OCI-LY1 (cell line): ENCODE data around the gene HPCAL1.

Experiments
- H2AFZ ChIP-seq: fragments of 200-600 bp; sonication (generic), shearing (Covaris generic); 2 replicates; pipeline ENCODE4 v1.6.0; 2014; ENCODE audit warnings: antibody characterized with exemption, mild to moderate bottlenecking, low read length
- H3F3A ChIP-seq: fragments of 200-600 bp; sonication (generic), shearing (Covaris generic); 2 replicates; pipeline ENCODE4 v1.6.0; 2014; ENCODE audit warnings: mild to moderate bottlenecking, antibody characterized with exemption, low read length, moderate library complexity; ENCODE audit not compliant: insufficient read depth
- H3K27ac ChIP-seq: fragments of 200-600 bp; sonication (generic); 2 replicates; pipeline ENCODE4 v1.5.1; 2014; ENCODE audit warnings: low read length, mixed run types, mild to moderate bottlenecking, low read depth; ENCODE audit not compliant: poor library complexity, severe bottlenecking
- H3K27me3 ChIP-seq: fragments of 200-600 bp; sonication (generic); 2 replicates; pipeline ENCODE4 v1.6.0; 2014; ENCODE audit warnings: antibody characterized with exemption, mild to moderate bottlenecking, low read length, moderate library complexity; ENCODE audit not compliant: insufficient read depth
- H3K36me3 ChIP-seq: fragments of 200-600 bp; sonication (generic); 2 replicates; pipeline ENCODE4 v1.6.1; 2014; ENCODE audit warnings: mild to moderate bottlenecking, antibody characterized with exemption, low read length, moderate library complexity, mixed read lengths; ENCODE audit not compliant: insufficient read depth
- H3K4me1 ChIP-seq: fragments of 200-600 bp; sonication (generic); 2 replicates; pipeline ENCODE4 v1.5.1; 2014; ENCODE audit warnings: mild to moderate bottlenecking, low read length, moderate library complexity; ENCODE audit not compliant: insufficient read depth, severe bottlenecking
- H3K4me2 ChIP-seq: fragments of 200-600 bp; sonication (generic), shearing (Covaris generic); 2 replicates; pipeline ENCODE4 v1.6.1; 2014; ENCODE audit warnings: low read length
- H3K4me3 ChIP-seq: fragments of 200-600 bp; sonication (generic); 2 replicates; pipeline ENCODE4 v1.5.1; 2014; ENCODE audit warnings: low read length, low read depth, mild to moderate bottlenecking, mixed read lengths; ENCODE audit not compliant: poor library complexity, severe bottlenecking
- H3K79me2 ChIP-seq: fragments of 200-600 bp; shearing (Covaris generic); 2 replicates; pipeline ENCODE4 v1.6.1; 2016; ENCODE audit warnings: mixed run types, low read length, mixed read lengths; ENCODE audit not compliant: insufficient read depth
- H3K9ac ChIP-seq: fragments of 200-600 bp; sonication (generic), shearing (Covaris generic); 2 replicates; pipeline ENCODE4 v1.6.1; 2014; ENCODE audit warnings: mild to moderate bottlenecking, low read length, mixed read lengths
- H3K9me2 ChIP-seq: fragments of 200-600 bp; sonication (generic), shearing (Covaris generic); 2 replicates; pipeline ENCODE4 v1.6.1; 2014; ENCODE audit warnings: low read depth, mild to moderate bottlenecking, low read length, mixed read lengths
- H3K9me3 ChIP-seq: fragments of 200-600 bp; shearing (Covaris generic); 2 replicates; pipeline ENCODE4 v1.6.1; 2014; ENCODE audit warnings: low read length, mixed read lengths
- H4K20me1 ChIP-seq: fragments of 200-600 bp; sonication (generic), shearing (Covaris generic); 2 replicates; pipeline ENCODE4 v1.6.0; 2016; ENCODE audit warnings: mild to moderate bottlenecking, low read length; ENCODE audit not compliant: insufficient read depth
- CTCF ChIP-seq: fragments of 200-600 bp; sonication (generic), shearing (Covaris generic); IDR thresholded peaks from 2 replicates; pipeline ENCODE4 v1.5.1; 2017; ENCODE audit warnings: mild to moderate bottlenecking, antibody characterized with exemption, low read length, moderate library complexity, mixed read lengths
- EZH2 ChIP-seq: fragments of 200-600 bp; sonication (generic), shearing (Covaris generic); IDR thresholded peaks from 2 replicates; pipeline ENCODE4 v1.8.0; 2017; ENCODE audit warnings: borderline replicate concordance, mixed run types, mild to moderate bottlenecking, antibody characterized with exemption, low read length, moderate library complexity, mixed read lengths

HPCAL1 gene

GRCh38 chr2:10273215-10274175 is 29.2 kb upstream of the HPCAL1 start:
- Histone ChIP-seq H3K9me3 (no peaks in the 10 kb centered on the region), H3K27me3 (0 out of 2 replicates have a peak, but pooled peaks cover 13% of the 10 kb centered on the region), H2AFZ (no peak overlapping the region), H3K4me1 (no peaks in the 10 kb centered on the region), H3K9me2 (no peaks in the 10 kb centered on the region), H3K36me3 (no peaks in the 10 kb centered on the region), H3K9ac (no peak overlapping the region), H4K20me1 (no peaks in the 10 kb centered on the region), H3K79me2 (no peaks in the 10 kb centered on the region), H3K4me3 (no peak overlapping the region), H3F3A (no peaks in the 10 kb centered on the region), H3K27ac (no peak overlapping the region), H3K4me2 (no peak overlapping the region)
- TF ChIP-seq EZH2 (no peak), CTCF (no peak)

- H3K4me2 ChIP-seq = no peak overlapping the region
- no peaks in the 10 kb centered on the region for H3K9me2 ChIP-seq
- H3K36me3 ChIP-seq = no peaks in the 10 kb centered on the region
- no peak overlapping the region for H3K27ac ChIP-seq
- no peaks in the 10 kb centered on the region for H3K9me3 ChIP-seq
- H2AFZ ChIP-seq = no peak overlapping the region
- no peaks in the 10 kb centered on the region for H4K20me1 ChIP-seq
- no peaks in the 10 kb centered on the region for H3K4me1 ChIP-seq
- no peaks in the 10 kb centered on the region for H3K79me2 ChIP-seq
- 0 out of 2 replicates have a peak, but pooled peaks cover 13% of the 10 kb centered on the region for H3K27me3 ChIP-seq
- H3F3A ChIP-seq = no peaks in the 10 kb centered on the region
- H3K9ac ChIP-seq = no peak overlapping the region
- H3K4me3 ChIP-seq = no peak overlapping the region
- TF ChIP-seq CTCF (no peak), EZH2 (no peak)
Measured at GRCh38 chr2:10274376-10274775, 28.3 kb upstream of the HPCAL1 start.

- no peak overlapping the region for H3K9ac ChIP-seq
- H3F3A ChIP-seq = no peaks in the 10 kb centered on the region
- H3K4me3 ChIP-seq = no peak overlapping the region
- H3K4me1 ChIP-seq = no peaks in the 10 kb centered on the region
- H3K79me2 ChIP-seq = no peaks in the 10 kb centered on the region
- no peaks in the 10 kb centered on the region for H3K36me3 ChIP-seq
- TF ChIP-seq EZH2 = no peak
- TF ChIP-seq CTCF = no peak
- no peaks in the 10 kb centered on the region for H4K20me1 ChIP-seq
- H3K9me3 ChIP-seq = no peaks in the 10 kb centered on the region
- H3K9me2 ChIP-seq = no peaks in the 10 kb centered on the region
- no peak overlapping the region for H3K4me2 ChIP-seq
- 0 out of 2 replicates have a peak, but pooled peaks cover 13% of the 10 kb centered on the region for H3K27me3 ChIP-seq
- H2AFZ ChIP-seq = no peak overlapping the region
- no peak overlapping the region for H3K27ac ChIP-seq
Measured at GRCh38 chr2:10274983-10275802, 27.5 kb upstream of the HPCAL1 start.
